ENCODE results near the gene PTPRA. TPM values are rescaled to one million over a fixed set of nuclear protein-coding genes. Genes with fewer than 3 reads are reported as not detected.

The PTPRA gene
- total and polyA plus RNA-seq, 2 of the 8 experiments (the other 6 are each of a cell fraction or from before 2014, with no cell fraction given) = 47.7 to 51.3 TPM

DNA sequence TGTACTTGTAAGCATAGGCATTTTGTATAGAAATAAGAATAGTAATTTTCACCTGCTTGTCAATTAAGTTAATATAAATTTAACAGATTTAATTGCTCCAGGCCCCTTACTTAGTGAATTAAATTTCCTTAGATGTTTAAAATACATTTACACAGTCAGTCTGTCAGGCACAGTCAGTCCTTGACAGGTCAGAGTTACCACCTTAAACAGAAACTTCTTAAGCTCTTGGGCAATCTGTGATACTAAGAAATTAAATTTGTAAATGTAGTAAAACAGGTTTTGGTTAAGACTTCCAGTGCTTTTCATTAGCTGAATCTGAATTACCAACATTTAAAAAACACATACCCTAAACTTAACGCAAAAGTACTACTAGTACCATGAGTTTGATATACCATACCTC lies 15.9 kb downstream of the PTPRA start (continued):
- TF ChIP-seq, protein P1, sequence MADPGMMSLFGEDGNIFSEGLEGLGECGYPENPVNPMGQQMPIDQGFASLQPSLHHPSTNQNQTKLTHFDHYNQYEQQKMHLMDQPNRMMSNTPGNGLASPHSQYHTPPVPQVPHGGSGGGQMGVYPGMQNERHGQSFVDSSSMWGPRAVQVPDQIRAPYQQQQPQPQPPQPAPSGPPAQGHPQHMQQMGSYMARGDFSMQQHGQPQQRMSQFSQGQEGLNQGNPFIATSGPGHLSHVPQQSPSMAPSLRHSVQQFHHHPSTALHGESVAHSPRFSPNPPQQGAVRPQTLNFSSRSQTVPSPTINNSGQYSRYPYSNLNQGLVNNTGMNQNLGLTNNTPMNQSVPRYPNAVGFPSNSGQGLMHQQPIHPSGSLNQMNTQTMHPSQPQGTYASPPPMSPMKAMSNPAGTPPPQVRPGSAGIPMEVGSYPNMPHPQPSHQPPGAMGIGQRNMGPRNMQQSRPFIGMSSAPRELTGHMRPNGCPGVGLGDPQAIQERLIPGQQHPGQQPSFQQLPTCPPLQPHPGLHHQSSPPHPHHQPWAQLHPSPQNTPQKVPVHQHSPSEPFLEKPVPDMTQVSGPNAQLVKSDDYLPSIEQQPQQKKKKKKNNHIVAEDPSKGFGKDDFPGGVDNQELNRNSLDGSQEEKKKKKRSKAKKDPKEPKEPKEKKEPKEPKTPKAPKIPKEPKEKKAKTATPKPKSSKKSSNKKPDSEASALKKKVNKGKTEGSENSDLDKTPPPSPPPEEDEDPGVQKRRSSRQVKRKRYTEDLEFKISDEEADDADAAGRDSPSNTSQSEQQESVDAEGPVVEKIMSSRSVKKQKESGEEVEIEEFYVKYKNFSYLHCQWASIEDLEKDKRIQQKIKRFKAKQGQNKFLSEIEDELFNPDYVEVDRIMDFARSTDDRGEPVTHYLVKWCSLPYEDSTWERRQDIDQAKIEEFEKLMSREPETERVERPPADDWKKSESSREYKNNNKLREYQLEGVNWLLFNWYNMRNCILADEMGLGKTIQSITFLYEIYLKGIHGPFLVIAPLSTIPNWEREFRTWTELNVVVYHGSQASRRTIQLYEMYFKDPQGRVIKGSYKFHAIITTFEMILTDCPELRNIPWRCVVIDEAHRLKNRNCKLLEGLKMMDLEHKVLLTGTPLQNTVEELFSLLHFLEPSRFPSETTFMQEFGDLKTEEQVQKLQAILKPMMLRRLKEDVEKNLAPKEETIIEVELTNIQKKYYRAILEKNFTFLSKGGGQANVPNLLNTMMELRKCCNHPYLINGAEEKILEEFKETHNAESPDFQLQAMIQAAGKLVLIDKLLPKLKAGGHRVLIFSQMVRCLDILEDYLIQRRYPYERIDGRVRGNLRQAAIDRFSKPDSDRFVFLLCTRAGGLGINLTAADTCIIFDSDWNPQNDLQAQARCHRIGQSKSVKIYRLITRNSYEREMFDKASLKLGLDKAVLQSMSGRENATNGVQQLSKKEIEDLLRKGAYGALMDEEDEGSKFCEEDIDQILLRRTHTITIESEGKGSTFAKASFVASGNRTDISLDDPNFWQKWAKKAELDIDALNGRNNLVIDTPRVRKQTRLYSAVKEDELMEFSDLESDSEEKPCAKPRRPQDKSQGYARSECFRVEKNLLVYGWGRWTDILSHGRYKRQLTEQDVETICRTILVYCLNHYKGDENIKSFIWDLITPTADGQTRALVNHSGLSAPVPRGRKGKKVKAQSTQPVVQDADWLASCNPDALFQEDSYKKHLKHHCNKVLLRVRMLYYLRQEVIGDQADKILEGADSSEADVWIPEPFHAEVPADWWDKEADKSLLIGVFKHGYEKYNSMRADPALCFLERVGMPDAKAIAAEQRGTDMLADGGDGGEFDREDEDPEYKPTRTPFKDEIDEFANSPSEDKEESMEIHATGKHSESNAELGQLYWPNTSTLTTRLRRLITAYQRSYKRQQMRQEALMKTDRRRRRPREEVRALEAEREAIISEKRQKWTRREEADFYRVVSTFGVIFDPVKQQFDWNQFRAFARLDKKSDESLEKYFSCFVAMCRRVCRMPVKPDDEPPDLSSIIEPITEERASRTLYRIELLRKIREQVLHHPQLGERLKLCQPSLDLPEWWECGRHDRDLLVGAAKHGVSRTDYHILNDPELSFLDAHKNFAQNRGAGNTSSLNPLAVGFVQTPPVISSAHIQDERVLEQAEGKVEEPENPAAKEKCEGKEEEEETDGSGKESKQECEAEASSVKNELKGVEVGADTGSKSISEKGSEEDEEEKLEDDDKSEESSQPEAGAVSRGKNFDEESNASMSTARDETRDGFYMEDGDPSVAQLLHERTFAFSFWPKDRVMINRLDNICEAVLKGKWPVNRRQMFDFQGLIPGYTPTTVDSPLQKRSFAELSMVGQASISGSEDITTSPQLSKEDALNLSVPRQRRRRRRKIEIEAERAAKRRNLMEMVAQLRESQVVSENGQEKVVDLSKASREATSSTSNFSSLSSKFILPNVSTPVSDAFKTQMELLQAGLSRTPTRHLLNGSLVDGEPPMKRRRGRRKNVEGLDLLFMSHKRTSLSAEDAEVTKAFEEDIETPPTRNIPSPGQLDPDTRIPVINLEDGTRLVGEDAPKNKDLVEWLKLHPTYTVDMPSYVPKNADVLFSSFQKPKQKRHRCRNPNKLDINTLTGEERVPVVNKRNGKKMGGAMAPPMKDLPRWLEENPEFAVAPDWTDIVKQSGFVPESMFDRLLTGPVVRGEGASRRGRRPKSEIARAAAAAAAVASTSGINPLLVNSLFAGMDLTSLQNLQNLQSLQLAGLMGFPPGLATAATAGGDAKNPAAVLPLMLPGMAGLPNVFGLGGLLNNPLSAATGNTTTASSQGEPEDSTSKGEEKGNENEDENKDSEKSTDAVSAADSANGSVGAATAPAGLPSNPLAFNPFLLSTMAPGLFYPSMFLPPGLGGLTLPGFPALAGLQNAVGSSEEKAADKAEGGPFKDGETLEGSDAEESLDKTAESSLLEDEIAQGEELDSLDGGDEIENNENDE (IDR thresholded peaks at IDR 0.05; ENCODE audit: insufficient replicate concordance, low read length) = no peak
- TF ChIP-seq RFX5 (IDR thresholded peaks at IDR 0.05; ENCODE audit: borderline replicate concordance, low read depth, low read length) = no peak
- TF ChIP-seq CEBPB (IDR thresholded peaks at IDR 0.05; ENCODE audit: low read depth, low read length) = no peak
- no peak for TF ChIP-seq KDM5A (IDR thresholded peaks at IDR 0.05; ENCODE audit: low read length)
- TF ChIP-seq KDM1A (IDR thresholded peaks at IDR 0.05; ENCODE audit: borderline replicate concordance, low read length) = no peak
- TF ChIP-seq JUN (IDR thresholded peaks at IDR 0.05; ENCODE audit: low read depth, low read length) = no peak
- TF ChIP-seq POLR2AphosphoS5 (IDR thresholded peaks at IDR 0.05; ENCODE audit: low read depth, low read length) = no peak
- TF ChIP-seq SP1 (IDR thresholded peaks at IDR 0.05; ENCODE audit: low read depth, low read length) = no peak
- TF ChIP-seq CHD2 (IDR thresholded peaks at IDR 0.05; ENCODE audit: low read length) = no peak
- no peak for TF ChIP-seq GTF2F1 (IDR thresholded peaks at IDR 0.05; ENCODE audit: borderline replicate concordance, low read depth, low read length)
- no peak for TF ChIP-seq PHF8 (conservative IDR thresholded peaks at IDR 0.05; ENCODE audit: low read depth, low read length)
- no peak for TF ChIP-seq SUZ12 (IDR thresholded peaks at IDR 0.05; ENCODE audit: low read length)
- TF ChIP-seq TAF1 (IDR thresholded peaks at IDR 0.05; ENCODE audit: low read depth, low read length) = no peak
- no peak for TF ChIP-seq CHD1 (IDR thresholded peaks at IDR 0.05; ENCODE audit: low read depth, low read length)
